Measurements from ENCODE around the gene SERPINB2.

SERPINB2 gene

GRCh38 chr18:63867368-63868125, 20.0 kb upstream of the SERPINB2 start:
- Histone ChIP-seq H3K4me3 (ENCODE audit: low read length, poor library complexity, severe bottlenecking) (no peak overlapping the region), H3K79me2 (ENCODE audit: insufficient read depth, low read length) (no peaks in the 10 kb centered on the region), H3K9me2 (replicated peaks; ENCODE audit: low read depth, low read length) (no peaks in the 10 kb centered on the region), H2AFZ (ENCODE audit: low read length) (no peak overlapping the region), H3F3A (ENCODE audit: low read depth) (no peaks in the 10 kb centered on the region), H4K20me1 (ENCODE audit: insufficient read depth, low read length, poor library complexity, severe bottlenecking) (no peaks in the 10 kb centered on the region), H3K4me2 (ENCODE audit: low read depth, low read length, poor library complexity, severe bottlenecking) (no peak overlapping the region), H3K9ac (ENCODE audit: low read depth, low read length, poor library complexity, severe bottlenecking) (no peak overlapping the region), H3K4me1 (ENCODE audit: insufficient read depth, low read length, poor library complexity, severe bottlenecking) (no peaks in the 10 kb centered on the region), H3K36me3 (ENCODE audit: insufficient read depth, low read length) (no peaks in the 10 kb centered on the region), H3K9me3 (ENCODE audit: insufficient read depth, low read depth, low read length) (no peaks in the 10 kb centered on the region), H3K27me3 (ENCODE audit: insufficient read depth, low read length, poor library complexity, severe bottlenecking) (no peaks in the 10 kb centered on the region)
- TF ChIP-seq CTCF (conservative IDR thresholded peaks at IDR 0.05; ENCODE audit: low read length) (no peak), EZH2phosphoT487 (IDR thresholded peaks at IDR 0.05; ENCODE audit: borderline replicate concordance) (no peak)

GRCh38 chr18:63868546-63868945, 19.0 kb upstream of the SERPINB2 start:
- Histone ChIP-seq H3K4me2 (ENCODE audit: low read depth, low read length, poor library complexity, severe bottlenecking) (no peak overlapping the region), H3K27me3 (ENCODE audit: insufficient read depth, low read length, poor library complexity, severe bottlenecking) (no peaks in the 10 kb centered on the region)

DNA sequence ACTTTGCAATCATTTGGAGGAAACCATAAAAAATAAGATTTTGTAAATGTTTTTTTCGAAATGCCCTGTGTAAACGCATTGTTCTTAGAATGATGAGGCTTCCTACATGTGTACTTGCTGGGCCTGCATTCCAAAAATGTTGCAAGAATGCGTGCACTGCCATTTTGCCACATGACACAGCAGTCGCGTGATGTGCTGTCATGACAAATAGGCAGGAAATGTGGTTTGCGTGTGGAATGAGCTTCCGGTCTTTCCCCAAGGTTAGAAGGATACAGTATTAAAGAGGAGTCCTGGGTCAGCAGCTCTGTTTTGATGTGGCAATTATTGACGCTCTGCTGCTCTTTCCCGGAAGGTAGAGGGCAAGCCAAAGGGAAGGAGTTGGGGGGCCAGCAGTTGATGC, 18.1 kb upstream of the SERPINB2 start:
- no peak overlapping the region for H2AFZ ChIP-seq (ENCODE audit: low read length)
- H3K9me2 ChIP-seq (replicated peaks; ENCODE audit: low read depth, low read length): no peaks in the 10 kb centered on the region
- H3K4me1 ChIP-seq (ENCODE audit: insufficient read depth, low read length, poor library complexity, severe bottlenecking): no peaks in the 10 kb centered on the region
- H3K4me2 ChIP-seq (ENCODE audit: low read depth, low read length, poor library complexity, severe bottlenecking): no peak overlapping the region
- H3K9ac ChIP-seq (ENCODE audit: low read depth, low read length, poor library complexity, severe bottlenecking): no peak overlapping the region
- no peaks in the 10 kb centered on the region for H3K9me3 ChIP-seq (ENCODE audit: insufficient read depth, low read depth, low read length)
- no peaks in the 10 kb centered on the region for H3K27me3 ChIP-seq (ENCODE audit: insufficient read depth, low read length, poor library complexity, severe bottlenecking)
- H3K79me2 ChIP-seq (ENCODE audit: insufficient read depth, low read length): no peaks in the 10 kb centered on the region
- no peaks in the 10 kb centered on the region for H4K20me1 ChIP-seq (ENCODE audit: insufficient read depth, low read length, poor library complexity, severe bottlenecking)
- TF ChIP-seq EZH2phosphoT487 (IDR thresholded peaks at IDR 0.05; ENCODE audit: borderline replicate concordance) (no peak), CTCF (conservative IDR thresholded peaks at IDR 0.05; ENCODE audit: low read length) (no peak)
- H3F3A ChIP-seq (ENCODE audit: low read depth): no peaks in the 10 kb centered on the region
- no peak overlapping the region for H3K4me3 ChIP-seq (ENCODE audit: low read length, poor library complexity, severe bottlenecking)
- no peaks in the 10 kb centered on the region for H3K36me3 ChIP-seq (ENCODE audit: insufficient read depth, low read length)

More at GRCh38 chr18:63868546-63868945, 19.0 kb upstream of the SERPINB2 start:
- H3K36me3 ChIP-seq (ENCODE audit: insufficient read depth, low read length): no peaks in the 10 kb centered on the region
- H3K4me3 ChIP-seq (ENCODE audit: low read length, poor library complexity, severe bottlenecking): no peak overlapping the region
- H3K9me2 ChIP-seq (replicated peaks; ENCODE audit: low read depth, low read length): no peaks in the 10 kb centered on the region
- no peaks in the 10 kb centered on the region for H3K9me3 ChIP-seq (ENCODE audit: insufficient read depth, low read depth, low read length)
- H3F3A ChIP-seq (ENCODE audit: low read depth): no peaks in the 10 kb centered on the region
- H4K20me1 ChIP-seq (ENCODE audit: insufficient read depth, low read length, poor library complexity, severe bottlenecking): no peaks in the 10 kb centered on the region
- no peaks in the 10 kb centered on the region for H3K79me2 ChIP-seq (ENCODE audit: insufficient read depth, low read length)
- no peak for TF ChIP-seq EZH2phosphoT487 (IDR thresholded peaks at IDR 0.05; ENCODE audit: borderline replicate concordance)
- no peaks in the 10 kb centered on the region for H3K4me1 ChIP-seq (ENCODE audit: insufficient read depth, low read length, poor library complexity, severe bottlenecking)
- H2AFZ ChIP-seq (ENCODE audit: low read length): no peak overlapping the region
- no peak overlapping the region for H3K9ac ChIP-seq (ENCODE audit: low read depth, low read length, poor library complexity, severe bottlenecking)

GRCh38 chr18:63869851-63870250, 17.7 kb upstream of the SERPINB2 start:
- H3K9ac ChIP-seq (ENCODE audit: low read depth, low read length, poor library complexity, severe bottlenecking): no peak overlapping the region
- H3K4me3 ChIP-seq (ENCODE audit: low read length, poor library complexity, severe bottlenecking): no peak overlapping the region
- H3K36me3 ChIP-seq (ENCODE audit: insufficient read depth, low read length): no peaks in the 10 kb centered on the region
- no peak overlapping the region for H2AFZ ChIP-seq (ENCODE audit: low read length)
- no peaks in the 10 kb centered on the region for H3K4me1 ChIP-seq (ENCODE audit: insufficient read depth, low read length, poor library complexity, severe bottlenecking)
- TF ChIP-seq EZH2phosphoT487 (IDR thresholded peaks at IDR 0.05; ENCODE audit: borderline replicate concordance) (no peak), CTCF (conservative IDR thresholded peaks at IDR 0.05; ENCODE audit: low read length) (no peak)
- H3K4me2 ChIP-seq (ENCODE audit: low read depth, low read length, poor library complexity, severe bottlenecking): no peak overlapping the region
- no peaks in the 10 kb centered on the region for H3F3A ChIP-seq (ENCODE audit: low read depth)
- H4K20me1 ChIP-seq (ENCODE audit: insufficient read depth, low read length, poor library complexity, severe bottlenecking): no peaks in the 10 kb centered on the region
- H3K9me2 ChIP-seq (replicated peaks; ENCODE audit: low read depth, low read length): no peaks in the 10 kb centered on the region
- no peaks in the 10 kb centered on the region for H3K27me3 ChIP-seq (ENCODE audit: insufficient read depth, low read length, poor library complexity, severe bottlenecking)
- H3K9me3 ChIP-seq (ENCODE audit: insufficient read depth, low read depth, low read length): no peaks in the 10 kb centered on the region
- H3K79me2 ChIP-seq (ENCODE audit: insufficient read depth, low read length): no peaks in the 10 kb centered on the region

All from Loucy (cell line).